GM12878 (cell line): Measurements from ENCODE around the gene LHX5. TPM values are rescaled to one million over a fixed set of nuclear protein-coding genes. Genes with fewer than 3 reads are reported as not detected.

Source experiments
- ATAC-seq: fragments of 200-7000 bp; cut with Tn5 transposase; 3 replicates; pipeline ENCODE4 v1.9.1; 2020; ENCODE audit warnings: mild to moderate bottlenecking, moderate library complexity
- BruUV-seq: library from RNA; stranded (reverse); fragments of 400-500 nt; replicated peaks from 2 replicates; lab custom pipeline; 2021; lab: Mats Ljungman, UMichigan
- CTCF ChIA-PET: fragments of 300-600 bp; sonication (Branson Sonifier 250); formaldehyde crosslinking; extraction: SDS; loops from one replicate; lab custom pipeline; 2021; ENCODE audit warnings: inconsistent platforms; lab: Yijun Ruan, JAX
- POLR2A ChIA-PET: fragments of 350-600 bp; formaldehyde crosslinking; extraction: SDS; loops from one replicate; lab custom pipeline; 2021; ENCODE audit warnings: inconsistent platforms; lab: Charles Lee
- RAD21 ChIA-PET: fragments of 300-600 bp; sonication (Branson Sonifier 250); formaldehyde crosslinking; loops from one replicate; lab custom pipeline; 2023; ENCODE audit warnings: antibody characterized with exemption; ENCODE audit not compliant: unreplicated experiment; lab: Charles Lee
- SMC1A ChIA-PET: fragments of 300-600 bp; sonication (Branson Sonifier 250); formaldehyde crosslinking; loops from one replicate; lab custom pipeline; 2023; ENCODE audit not compliant: unreplicated experiment, uncharacterized antibody; lab: Charles Lee
- DNase-seq: peaks from one replicate; pipeline ENCODE4 v3.0.0-alpha.2; 2011; ENCODE audit warnings: low read depth, low spot score
- FAIRE-seq: peaks from 3 replicates; lab custom pipeline; 2011; peaks lifted over from hg19 to GRCh38; lab: Jason Lieb, UNC
- H2AFZ ChIP-seq: 2 replicates; pipeline ENCODE4 v1.6.0; 2011; ENCODE audit warnings: low read depth, low read length, control low read depth; ENCODE audit not compliant: control insufficient read depth
- H3K27ac ChIP-seq: 2 replicates; pipeline ENCODE4 v1.5.1; 2011; ENCODE audit warnings: control low read depth; ENCODE audit not compliant: control insufficient read depth, insufficient read depth
- H3K27me3 ChIP-seq, 2 experiments: replicated peaks in 1 of 2; 2 replicates each; pipeline versions ENCODE4 v1.6.0 to v1.6.1; 2011; ENCODE audit warnings: low read length in 1 of 2; ENCODE audit not compliant: control insufficient read depth in 2 of 2, insufficient read depth in 2 of 2
- H3K36me3 ChIP-seq, 2 experiments: 2 replicates each; pipeline ENCODE4 v1.5.1; 2011; ENCODE audit warnings: low read length in 1 of 2; ENCODE audit not compliant: control insufficient read depth in 2 of 2, insufficient read depth in 2 of 2
- H3K4me1 ChIP-seq: 2 replicates; pipeline ENCODE4 v1.6.1; 2011; ENCODE audit warnings: mild to moderate bottlenecking, low read length, moderate library complexity, mixed read lengths; ENCODE audit not compliant: control insufficient read depth, insufficient read depth
- H3K4me2 ChIP-seq: 2 replicates; pipeline ENCODE4 v1.6.0; 2011; ENCODE audit warnings: control low read depth; ENCODE audit not compliant: control insufficient read depth, insufficient read depth
- H3K4me3 ChIP-seq: fragments of 200-600 bp; sonication (generic); 2 replicates; pipeline ENCODE4 v1.5.1; 2016
- H3K79me2 ChIP-seq: 2 replicates; pipeline ENCODE4 v1.6.0; 2011; ENCODE audit warnings: low read length; ENCODE audit not compliant: control insufficient read depth, insufficient read depth
- H3K9ac ChIP-seq: 2 replicates; pipeline ENCODE4 v1.8.0; 2011; ENCODE audit warnings: low read length, control low read depth, mixed read lengths; ENCODE audit not compliant: control insufficient read depth, insufficient read depth
- H3K9me3 ChIP-seq: replicated peaks from 3 replicates; pipeline ENCODE4 v1.5.1; 2011; ENCODE audit warnings: mild to moderate bottlenecking, low read length; ENCODE audit not compliant: control insufficient read depth, insufficient read depth
- H4K20me1 ChIP-seq: 2 replicates; pipeline ENCODE4 v1.6.0; 2011; ENCODE audit not compliant: control insufficient read depth, insufficient read depth
- MYC ChIP-seq: IDR thresholded peaks from 2 replicates; pipeline ENCODE4 v1.6.1; 2011; ENCODE audit warnings: mild to moderate bottlenecking, low read length, moderate library complexity, inconsistent platforms; ENCODE audit not compliant: insufficient read depth, insufficient replicate concordance, insufficient read length, severe bottlenecking
- ZBTB4 ChIP-seq: fragments of 450-650 bp; formaldehyde crosslinking; IDR thresholded peaks from 2 replicates; pipeline ENCODE4 v1.4.0; 2022; ENCODE audit warnings: mild to moderate bottlenecking, moderate library complexity
- WGBS: methylation state at CpG from one replicate; pipeline ENCODE4 v1.1.6; 2016; ENCODE audit warnings: low lambda C conversion rate; ENCODE audit not compliant: insufficient replicate concordance, insufficient coverage; ENCODE audit errors: missing lambda C conversion rate; 5-methylcytosine and 5-hydroxymethylcytosine counted together
- in situ Hi-C: fragments of 300-500 bp; cut with MboI; formaldehyde crosslinking; loops from 9 replicates; pipeline ENCODE4 v1.14.3; 2018; ENCODE audit warnings: mixed read lengths
- intact Hi-C: fragments of 100-400 bp; cut with micrococcal nuclease; formaldehyde crosslinking; loops from one replicate; pipeline ENCODE4 v1.14.2; 2022; ENCODE audit not compliant: unreplicated experiment
- polyA plus RNA-seq, 11 experiments: library from polyadenylated mRNA; depleted of rRNA in 4 of 11; unstranded in 6 of 11; stranded (reverse) in 5 of 11; fragments of >200 nt; fragmentation: Nextera tagmentation in 4 of 11; fragmentation: Illumina TruSeq in 1 of 11; extraction: Ambion mirVana in 4 of 11; extraction: Trizol in 1 of 11; gene quantifications; 1 replicate in 1 of 11; 2 replicates in 10 of 11; pipeline versions ENCODE4 v1.2.1 to v1.2.3, GENCODE V29; 2011 to 2016; ENCODE audit warnings: inconsistent platforms in 2 of 11, missing spikeins in 2 of 11, low read depth in 1 of 11
- total RNA-seq, 4 experiments: library from RNA; depleted of rRNA in 3 of 4; stranded (reverse); fragments of >200 nt in 3 of 4; fragmentation: Illumina TruSeq in 1 of 4; extraction: Trizol in 1 of 4; gene quantifications; 2 replicates each; pipeline versions ENCODE4 v1.2.1 to v1.2.3, GENCODE V29; 2013 to 2021

LHX5 gene
- total and polyA plus RNA-seq, 10 of the 15 experiments (the other 5 are each of a cell fraction or from before 2014, with no cell fraction given) = 0.03 TPM; not detected in 9

- FAIRE-seq (no peak), ATAC-seq (no peak), DNase-seq (no peak)
- ChIA-PET POLR2A (no interaction called here), CTCF (no interaction called here), RAD21 (no interaction called here), SMC1A (no interaction called here)
- Histone ChIP-seq H3K27me3 (peaks cover 17 to 24% of the 10 kb centered on the region in 2 experiments), H3K9me3 (no peaks in the 10 kb centered on the region; the same call in 2 of the 3 replicates), H3K4me1 (no peaks in the 10 kb centered on the region), H3K4me2 (no peak overlapping the region), H3K9ac (no peak overlapping the region), H3K4me3 (no peak overlapping the region), H3K27ac (no peak overlapping the region), H3K79me2 (no peaks in the 10 kb centered on the region), H2AFZ (no peak overlapping the region), H3K36me3 (no peaks in the 10 kb centered on the region), H4K20me1 (no peaks in the 10 kb centered on the region)
- in situ Hi-C loops = no loop called here
- 16% methylated on average over 11 of the region's 11 CpGs for WGBS
- intact Hi-C loops = no loop called here
- TF ChIP-seq MYC (no peak), ZBTB4 (no peak)
- no TSS peak for BruUV-seq
Measured at GRCh38 chr12:113479216-113479589, 7.5 kb upstream of the LHX5 start.
